Measurements from ENCODE around the gene DENND11.
"Not testable (repeated sequence)": the region's sequence is repeated elsewhere in the genome, so short reads cannot be mapped to it uniquely, and the experiment has no call there.

The DENND11 gene

GRCh38 chr7:141709318-141709717 lies 7.4 kb upstream of the DENND11 start:
- FAIRE-seq (no peak), DNase-seq (ENCODE audit: low spot score) (no peak)

DNA sequence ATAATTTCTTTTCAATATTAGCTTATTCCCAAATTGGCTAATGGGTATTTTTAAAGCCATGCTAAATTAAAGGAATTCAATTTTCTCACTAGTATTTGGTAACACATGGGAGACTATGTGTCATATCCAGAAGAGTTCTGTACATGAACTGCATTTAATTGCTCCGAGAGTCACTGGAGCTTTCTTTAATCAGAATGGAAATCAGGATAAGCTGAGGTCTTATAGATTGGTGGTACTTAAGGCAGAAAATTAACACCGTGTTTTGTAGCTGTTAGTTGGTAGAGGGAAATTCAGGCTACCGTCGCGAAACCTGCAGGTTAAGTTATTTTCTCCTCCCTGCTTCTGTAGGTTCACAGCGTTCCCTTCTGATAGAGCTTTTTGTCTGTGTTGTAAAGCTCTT lies 6.4 kb upstream of the DENND11 start, which contains the start of gene WEE2:
Gene WEE2 (plus strand): TSS at position 3 of the 400 bp plus-strand sequence. CDS start 406 bp downstream, outside the sequence.
- DNase-seq (ENCODE audit: low spot score), result no peak
- no peak for FAIRE-seq

DNA sequence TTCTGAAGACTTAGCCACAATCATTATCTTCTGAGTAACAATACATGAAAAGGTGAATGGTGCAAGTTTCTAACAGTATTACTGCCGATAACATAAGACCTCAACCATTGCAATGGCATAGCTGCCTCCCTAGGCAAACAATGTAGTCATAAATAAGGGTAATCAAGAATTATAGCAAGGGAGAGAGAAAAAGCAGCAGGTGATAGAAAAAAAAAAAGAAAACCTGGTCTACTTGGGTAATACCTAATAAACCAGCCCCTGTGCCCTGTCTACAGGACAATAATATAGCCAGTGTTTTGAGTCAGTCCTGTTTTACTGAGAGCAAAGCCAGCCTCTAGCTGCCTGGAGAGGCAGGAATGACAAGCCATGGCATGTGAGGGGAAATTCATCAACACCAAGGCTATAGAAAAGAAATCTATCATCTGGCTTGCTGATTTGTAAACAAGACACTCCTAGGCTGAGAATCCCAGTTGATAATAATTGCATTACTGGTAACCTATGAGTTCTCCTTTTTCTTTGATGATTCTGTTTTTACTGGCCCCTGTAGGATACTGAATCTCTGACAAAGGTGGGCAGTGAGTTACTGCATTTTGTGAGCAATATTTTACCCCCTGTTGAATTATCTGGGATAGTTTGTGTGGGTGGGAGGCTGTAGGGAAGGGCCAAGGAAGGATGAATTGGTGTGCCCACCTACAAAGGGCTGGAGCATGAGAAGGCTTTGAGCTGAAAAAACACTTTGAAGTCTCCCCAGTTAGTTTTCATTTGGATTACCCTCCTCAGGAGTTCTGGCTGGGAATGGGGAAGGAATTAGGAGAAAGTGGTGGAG lies 4.5 kb upstream of the DENND11 start:
- no peak for DNase-seq (ENCODE audit: low spot score)
- FAIRE-seq, result no peak

- no peak for FAIRE-seq
- no peak for DNase-seq (ENCODE audit: low spot score)
These were observed 2.8 kb upstream of the DENND11 start for GRCh38 chr7:141704741-141705140.

- FAIRE-seq, result no peak
- no peak for DNase-seq (ENCODE audit: low spot score)
These were observed 2.1 kb upstream of the DENND11 start for GRCh38 chr7:141704112-141704511.

DNA sequence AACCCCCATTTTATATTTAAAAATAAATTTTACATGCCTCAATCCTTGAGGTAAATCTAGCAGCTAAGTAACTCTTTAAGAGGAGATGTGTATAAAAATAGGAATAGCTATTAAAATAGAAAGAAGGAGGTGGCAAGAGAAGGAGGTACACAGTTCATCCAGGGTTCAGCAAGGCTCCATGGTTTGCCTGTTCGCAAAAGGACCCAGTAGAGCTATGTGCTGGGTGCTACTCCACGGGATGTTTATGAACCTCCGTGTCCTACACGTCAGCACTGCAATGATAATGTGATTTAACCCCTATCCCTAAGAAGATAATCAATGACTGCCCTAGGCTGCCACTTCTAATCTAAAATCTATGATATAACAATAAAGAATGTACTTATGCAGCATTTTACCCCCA lies 926 bp upstream of the DENND11 start:
- DNase-seq (ENCODE audit: low spot score), result no peak
- no peak for FAIRE-seq

GRCh38 chr7:141701489-141702046 lies 398 bp downstream of the DENND11 start:
- DNase-seq (ENCODE audit: low spot score) (peak; percentile 30), FAIRE-seq (no peak)

DNA sequence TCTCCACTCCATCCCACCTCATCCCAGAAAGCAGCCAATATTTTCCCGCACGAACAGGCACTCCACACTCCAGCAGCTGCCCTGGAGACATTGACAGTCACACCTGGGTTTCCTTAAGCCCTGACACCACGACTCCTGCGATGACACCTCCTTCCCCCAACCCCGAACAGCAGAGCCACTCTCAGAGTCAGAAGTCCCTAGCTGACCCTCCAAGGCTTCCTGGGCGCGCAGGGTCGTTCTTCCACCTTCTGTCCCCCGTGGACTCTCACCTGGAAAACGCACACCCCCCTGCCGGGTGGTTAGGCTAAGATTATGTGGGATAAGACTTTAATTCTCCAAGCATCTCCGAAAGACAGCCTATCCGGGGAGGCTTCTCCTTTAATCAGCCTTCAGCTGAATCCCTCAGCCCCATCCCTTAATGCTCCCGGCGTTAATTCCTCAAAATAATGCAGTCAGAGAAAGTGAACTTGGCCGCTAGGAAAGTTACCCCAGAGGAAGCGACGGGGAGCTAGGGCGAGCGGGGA lies 1.1 kb downstream of the DENND11 start:
- DNase-seq (ENCODE audit: low spot score) (no peak), FAIRE-seq (no peak)

DNA sequence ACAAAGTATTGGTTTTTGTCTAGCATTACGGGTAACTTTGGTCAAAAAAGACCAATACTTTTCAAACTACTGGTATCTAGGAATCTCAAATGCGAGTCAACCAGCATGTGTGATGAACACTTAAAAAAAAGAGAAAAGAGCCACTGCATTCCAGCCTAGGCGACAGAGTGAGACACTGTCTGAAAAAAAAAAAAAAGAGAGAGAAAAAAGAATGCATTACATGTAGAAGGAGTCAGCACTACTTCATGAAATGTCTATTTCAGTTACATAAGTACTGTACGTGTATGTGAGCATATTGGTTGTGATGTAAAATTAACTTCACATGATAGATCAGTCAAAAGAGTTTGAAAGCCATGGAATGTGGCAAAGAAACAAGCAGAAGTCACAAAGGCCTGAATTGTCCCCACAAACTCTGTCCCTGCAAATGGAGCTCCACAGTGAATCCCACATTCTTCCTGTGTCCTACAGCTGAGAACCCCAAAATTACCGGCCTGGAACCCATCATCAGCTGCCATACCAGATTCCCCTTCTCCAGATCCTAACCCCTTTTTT lies 1.6 kb downstream of the DENND11 start:
- DNase-seq (ENCODE audit: low spot score) (no peak), FAIRE-seq (no peak)

- FAIRE-seq (no peak), DNase-seq (ENCODE audit: low spot score) (no peak)
These were observed 2.1 kb downstream of the DENND11 start for GRCh38 chr7:141699860-141700259.

DNA sequence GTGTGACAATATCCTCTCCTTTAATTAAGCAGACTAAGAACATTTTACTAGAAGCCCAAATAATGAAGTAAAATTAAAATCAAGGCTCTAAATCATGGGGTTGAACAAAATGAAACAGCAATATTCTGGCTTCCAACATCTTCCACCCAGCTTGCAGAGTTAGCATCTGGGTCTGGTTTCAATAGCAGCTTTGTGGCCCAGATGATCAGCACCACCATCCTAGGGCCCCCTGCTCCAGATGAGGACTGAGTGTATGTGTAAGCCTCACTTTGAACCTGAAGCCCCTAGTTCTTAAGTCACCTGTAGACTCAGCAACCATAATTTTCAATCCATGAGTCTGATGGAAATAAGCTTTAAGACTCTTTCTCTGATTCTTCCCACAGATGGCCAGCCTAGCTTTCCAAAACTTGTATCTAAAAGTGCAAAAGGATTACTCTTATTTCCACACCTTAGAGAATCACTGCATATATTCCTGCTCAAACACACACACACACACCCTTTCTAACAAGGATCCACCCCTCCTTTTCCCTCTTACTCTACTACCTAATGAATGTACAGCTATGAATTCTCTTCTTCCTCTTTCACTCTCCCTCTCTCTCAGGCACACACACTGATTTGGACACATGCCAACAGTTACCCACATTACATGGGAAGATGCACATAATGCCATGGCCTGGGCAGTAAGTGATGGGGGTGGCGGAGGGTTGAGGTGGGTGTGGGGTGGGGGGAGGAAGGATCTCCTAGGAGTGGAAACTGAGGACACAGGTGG lies 3.5 kb downstream of the DENND11 start:
- DNase-seq (ENCODE audit: low spot score) (no peak), FAIRE-seq (no peak)

DNA sequence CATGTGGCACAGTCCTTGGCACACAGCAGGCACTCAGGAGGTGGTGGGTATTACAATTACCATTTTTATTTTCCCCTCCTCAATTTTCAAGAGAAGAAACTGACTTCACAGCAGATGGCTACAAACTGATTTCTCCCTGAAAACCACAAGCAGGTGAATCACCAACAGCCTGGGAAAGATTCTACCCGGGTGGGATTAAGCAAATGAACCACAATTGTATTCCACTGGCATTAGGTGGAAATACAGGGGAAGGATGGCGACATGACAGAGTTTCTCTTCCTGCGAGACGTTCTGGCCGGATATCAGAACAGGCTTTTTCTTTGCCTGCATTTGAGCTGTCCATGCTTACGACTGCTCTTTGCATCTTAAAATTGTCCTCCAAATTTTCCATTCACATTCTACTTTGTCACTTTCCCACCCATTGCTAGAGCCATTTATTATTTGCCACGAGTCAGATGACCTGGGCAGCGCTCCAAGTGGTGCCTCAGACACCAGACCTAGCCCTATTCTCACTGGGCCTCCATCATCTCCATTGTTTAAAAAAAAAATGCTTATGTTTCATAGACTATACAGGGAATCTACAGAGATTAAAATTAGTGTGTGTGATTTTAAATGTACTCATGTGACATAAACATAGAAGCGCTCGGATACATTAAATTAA lies 4.6 kb downstream of the DENND11 start:
- DNase-seq (ENCODE audit: low spot score) (peak; percentile 71), FAIRE-seq (no peak)

DNA sequence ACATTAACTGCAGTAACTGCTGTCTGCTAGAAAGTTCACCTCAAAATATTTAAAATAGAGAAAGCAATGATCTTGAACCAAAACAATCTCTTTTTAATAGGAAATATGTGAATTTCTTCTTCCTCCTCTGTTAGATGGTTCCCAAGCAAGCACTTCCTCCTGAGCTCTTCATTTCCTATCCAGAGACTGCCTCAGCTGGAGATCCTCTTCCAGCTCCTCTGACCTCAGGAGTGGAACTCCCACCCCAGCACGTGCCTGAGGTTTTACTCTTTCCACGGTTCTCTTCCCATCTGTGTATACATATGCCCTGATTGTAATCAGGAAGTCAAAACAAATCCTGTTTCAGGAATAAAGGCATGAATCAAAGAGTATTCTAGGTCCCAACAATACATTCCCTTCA lies 5.6 kb downstream of the DENND11 start:
- FAIRE-seq, result no peak

DNA sequence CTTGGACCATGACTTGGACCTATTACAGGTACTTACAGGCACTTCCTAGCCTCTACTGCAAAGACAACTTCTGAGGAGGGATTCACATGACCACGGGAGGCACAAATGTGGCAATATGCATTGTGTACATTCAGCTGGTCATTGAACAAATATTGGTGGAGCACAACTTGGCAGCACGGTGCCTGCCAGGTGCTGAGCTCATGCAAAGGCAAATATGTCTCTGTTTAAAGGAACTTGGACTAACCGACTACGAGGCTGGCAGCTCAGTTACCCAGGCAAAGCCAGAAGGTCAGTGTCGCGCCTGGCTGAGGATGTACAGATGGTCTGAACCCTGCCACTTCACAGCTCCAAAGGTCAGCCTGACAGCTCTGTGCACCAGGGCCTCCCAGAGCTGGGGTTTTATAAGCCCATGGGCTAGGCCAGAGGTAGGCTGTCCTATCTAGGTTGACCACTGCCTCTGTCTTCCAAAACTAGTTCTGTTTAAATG lies 6.1 kb downstream of the DENND11 start:
- no peak for FAIRE-seq
- no peak for DNase-seq (ENCODE audit: low spot score)

More for the DNA sequence above, 5.6 kb downstream of the DENND11 start:
- DNase-seq (ENCODE audit: low spot score), result no peak

- DNase-seq (ENCODE audit: low spot score) (no peak), FAIRE-seq (no peak)
These were observed 8.9 kb downstream of the DENND11 start for GRCh38 chr7:141693082-141693481.

GRCh38 chr7:141691961-141692360 lies 10.0 kb downstream of the DENND11 start:
- DNase-seq (ENCODE audit: low spot score) (no peak), FAIRE-seq (no peak)

DNA sequence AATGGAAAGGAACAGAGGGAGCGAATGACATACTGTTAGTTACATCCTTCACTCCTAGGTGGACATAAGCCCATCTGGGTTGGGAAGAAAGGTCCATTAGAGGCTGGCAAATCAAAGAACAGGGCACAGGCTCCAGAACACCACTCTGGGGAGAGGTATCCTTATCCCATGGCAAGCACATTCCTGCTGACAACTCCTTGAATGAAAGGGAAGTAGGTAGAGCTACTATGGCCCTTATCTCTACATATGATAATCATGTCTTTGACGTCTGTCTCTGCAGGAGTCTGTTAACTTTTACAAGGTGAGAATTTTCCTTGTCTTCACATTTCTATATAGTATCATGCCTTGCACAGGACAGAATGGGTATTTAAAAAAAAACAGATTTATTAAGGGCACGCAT lies 10.4 kb downstream of the DENND11 start:
- no peak for FAIRE-seq
- no peak for DNase-seq (ENCODE audit: low spot score)

DNA sequence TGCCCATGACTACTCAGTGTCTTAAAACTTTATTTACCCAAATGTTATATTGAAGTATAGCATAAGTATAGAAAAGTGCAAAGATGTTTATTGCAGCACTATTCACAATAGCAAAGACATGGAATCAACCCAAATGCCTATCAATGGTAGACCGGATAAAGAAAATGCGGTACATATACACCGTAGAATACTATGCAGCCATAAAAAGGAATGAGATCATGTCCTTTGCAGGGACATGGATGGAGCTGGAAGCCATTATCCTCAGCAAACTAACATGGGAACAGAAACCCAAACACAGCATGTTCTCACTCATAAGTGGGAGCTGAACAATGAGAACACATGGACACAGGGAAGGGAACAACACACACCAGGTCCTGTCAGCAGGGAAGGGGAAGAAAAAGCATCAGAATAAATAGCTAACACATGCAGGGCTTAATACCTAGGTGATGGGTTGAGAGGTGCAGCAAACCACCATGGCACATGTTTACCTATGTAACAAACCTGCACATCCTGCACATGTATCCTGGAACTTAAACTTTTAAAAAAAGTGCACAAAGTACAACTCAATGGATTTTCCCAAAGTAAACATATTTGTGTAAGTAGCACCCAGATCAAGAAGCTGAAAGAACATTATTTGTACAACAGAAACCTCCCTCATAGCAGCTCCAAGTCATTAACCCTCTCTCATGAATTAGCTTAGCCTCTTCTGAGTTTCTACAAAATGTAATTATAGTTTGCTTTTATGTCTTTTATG lies 12.7 kb downstream of the DENND11 start:
- DNase-seq (ENCODE audit: low spot score); FAIRE-seq: not testable (repeated sequence)

GRCh38 chr7:141688043-141688442 lies 13.9 kb downstream of the DENND11 start:
- DNase-seq (ENCODE audit: low spot score) (no peak), FAIRE-seq (no peak)

GRCh38 chr7:141686670-141687069 lies 15.3 kb downstream of the DENND11 start:
- no peak for DNase-seq (ENCODE audit: low spot score)
- FAIRE-seq, result no peak

All from urothelium cell line (cell line).